Left cardiac atrium (tissue), 4 donors: Measurements from ENCODE around the gene SND1. TPM values are rescaled to one million over a fixed set of nuclear protein-coding genes. Genes with fewer than 3 reads are reported as not detected.

Experiments used
- ATAC-seq, 2 donors: fragments of 200-7000 bp; cut with Tn5 transposase; one replicate each; pipeline ENCODE4 v1.9.1; 2020; ENCODE audit warnings: mild to moderate bottlenecking in 2 of 2, moderate library complexity in 2 of 2
- DNase-seq: peaks from one replicate; pipeline ENCODE4 v3.0.0-alpha.2; 2020
- intact Hi-C, 2 donors: fragments of 100-400 bp; cut with DNase I; formaldehyde crosslinking; loops; one replicate each; pipeline versions ENCODE4 v1.14.1 to v1.15.1; 2022 to 2023
- long read RNA-seq: library from polyadenylated mRNA; unstranded; transcript quantifications from one replicate; pipeline ENCODE4 v2.0.0, GENCODE V29; 2021
- total RNA-seq, 2 donors: library from RNA; stranded (reverse); fragmentation: NEBNext Ultra II Directional; extraction: Animal tissue kit (Norgen Biotek cat#: 25700); gene quantifications; one replicate each; pipeline ENCODE4 v1.2.1, GENCODE V29; 2021
- donor health status: DM: no; HTN: yes; CAD: no.
- donor health status: DM: no; HTN: yes; CAD: no; lungs with severe emphysema.
- donor health status: DM: yes; HTN: yes; CAD: no.
- donor health status: Dilated cardiomyopathy.

SND1 gene
- 100 to 1,000 TPM in 1 of 2 donors, 10 to 100 TPM in 1; 91.8 to 111 TPM for total RNA-seq
- long read RNA-seq, transcript SND1-201 (24 exons, 3,476 nt): major isoform, 109 of 174 reads
- long read RNA-seq, partial matches to known transcripts: 56 of 174 reads
- long read RNA-seq, other reads (novel, unspliced or antisense): 8 of 174 reads

DNA sequence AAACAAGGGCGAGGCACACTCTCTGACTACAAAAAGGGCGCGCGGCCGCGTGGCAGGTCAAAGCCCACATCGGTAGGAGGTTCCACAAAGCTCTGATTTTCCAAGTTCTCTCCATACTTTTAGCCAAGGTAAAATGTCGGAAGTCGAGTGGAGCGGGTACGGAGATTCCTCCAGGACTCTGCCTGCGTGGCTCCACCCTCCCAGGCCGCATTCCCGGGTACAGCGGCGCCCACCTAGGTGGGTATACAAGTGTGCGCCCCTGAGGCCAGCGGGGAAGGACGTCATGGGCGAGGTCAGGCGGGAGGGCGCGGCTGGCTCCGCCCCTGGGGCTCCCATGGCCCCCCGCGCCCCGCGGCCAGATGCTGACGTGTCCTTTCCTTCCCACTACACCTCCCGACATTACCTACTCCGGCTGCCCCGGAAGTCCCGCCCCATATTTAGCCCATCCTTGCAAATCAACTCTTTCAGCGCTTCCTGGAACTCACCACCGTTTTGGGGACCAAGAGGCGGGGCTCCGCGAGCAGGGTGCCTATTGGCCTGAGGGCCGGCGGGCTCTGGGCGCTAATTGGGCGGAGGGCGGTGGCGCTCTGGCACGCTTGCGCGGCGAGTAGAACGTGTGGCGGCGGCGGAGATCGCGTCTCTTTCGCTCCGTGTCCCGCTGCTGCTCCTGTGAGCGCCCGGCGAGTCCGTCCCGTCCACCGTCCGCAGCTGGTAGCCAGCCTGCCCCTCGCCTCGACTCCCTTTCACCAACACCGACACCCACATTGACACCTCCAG is at the start of gene SND1:
Gene SND1, plus strand, starts transcription at position 639 of the 777 bp plus-strand sequence. CDS start 180 bp downstream, outside the sequence.
- ATAC-seq (peak; percentile 98), DNase-seq (peak; percentile 100)
- intact Hi-C loops: loop anchor here in 1 of 2 donors (5.0 kb wide), 1 partner anchor 64 kb away; the partner anchor contains the start of genes ARF5 and GCC1

- ATAC-seq (no peak), DNase-seq (no peak)
- intact Hi-C loops: no loop called here
Measured at GRCh38 chr7:127608446-127608845, 43.5 kb upstream of the SND1 start.

GRCh38 chr7:127609297-127609696 is 42.7 kb upstream of the SND1 start:
- intact Hi-C loops: no loop called here
- no peak for ATAC-seq
- no peak for DNase-seq

GRCh38 chr7:127612263-127612662 is 39.7 kb upstream of the SND1 start:
- no peak for ATAC-seq
- DNase-seq: no peak
- intact Hi-C loops: no loop called here

- DNase-seq (no peak), ATAC-seq (no peak)
- intact Hi-C loops: no loop called here
Measured at GRCh38 chr7:127616724-127617123, 35.3 kb upstream of the SND1 start.

GRCh38 chr7:127618042-127618441 is 34.0 kb upstream of the SND1 start, which contains the start of gene PAX4:
Gene PAX4, minus strand, starts transcription at chr7:127618142. Its CDS starts 2,214 bp downstream, at chr7:127615928.
- intact Hi-C loops: no loop called here
- DNase-seq: no peak
- ATAC-seq: no peak

GRCh38 chr7:127618775-127619174 is 33.2 kb upstream of the SND1 start:
- ATAC-seq (no peak), DNase-seq (no peak)
- intact Hi-C loops: no loop called here

DNA sequence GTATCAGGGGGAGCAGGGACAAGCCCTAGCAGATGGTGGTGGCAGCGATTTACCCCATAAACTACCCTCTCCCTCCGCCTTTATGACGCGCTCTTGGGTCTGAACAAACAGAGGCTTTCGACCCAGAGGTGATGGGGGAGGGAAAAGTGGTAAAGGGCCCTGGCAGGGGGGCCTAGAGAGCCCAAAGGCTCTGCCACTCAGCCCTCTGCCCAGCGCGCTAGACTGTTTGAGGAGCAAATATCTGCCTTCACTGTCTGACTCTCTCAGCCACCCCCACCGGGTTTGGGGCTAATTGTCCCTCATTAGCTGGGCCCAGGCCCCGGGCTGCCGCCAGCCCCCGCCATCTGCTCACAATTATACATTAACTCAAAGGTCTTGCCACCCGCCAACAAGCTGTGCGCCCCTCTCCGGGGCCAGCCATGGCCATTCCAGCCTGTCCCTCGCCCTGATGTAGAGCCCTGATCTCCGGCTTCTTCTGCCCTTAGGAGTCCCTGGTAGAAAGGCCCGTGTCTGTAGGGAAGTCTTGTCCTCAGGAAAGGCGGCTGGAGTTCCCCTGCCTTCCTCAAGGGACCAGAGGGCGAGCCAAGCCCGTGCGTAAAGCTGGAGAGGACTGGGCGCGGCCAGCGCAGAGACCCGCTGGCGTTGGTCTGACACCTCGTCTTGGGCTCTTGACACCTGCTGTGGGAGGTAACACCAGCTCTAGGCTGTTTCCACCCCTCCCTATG is 32.2 kb upstream of the SND1 start:
- intact Hi-C loops: no loop called here
- no peak for ATAC-seq
- no peak for DNase-seq

DNA sequence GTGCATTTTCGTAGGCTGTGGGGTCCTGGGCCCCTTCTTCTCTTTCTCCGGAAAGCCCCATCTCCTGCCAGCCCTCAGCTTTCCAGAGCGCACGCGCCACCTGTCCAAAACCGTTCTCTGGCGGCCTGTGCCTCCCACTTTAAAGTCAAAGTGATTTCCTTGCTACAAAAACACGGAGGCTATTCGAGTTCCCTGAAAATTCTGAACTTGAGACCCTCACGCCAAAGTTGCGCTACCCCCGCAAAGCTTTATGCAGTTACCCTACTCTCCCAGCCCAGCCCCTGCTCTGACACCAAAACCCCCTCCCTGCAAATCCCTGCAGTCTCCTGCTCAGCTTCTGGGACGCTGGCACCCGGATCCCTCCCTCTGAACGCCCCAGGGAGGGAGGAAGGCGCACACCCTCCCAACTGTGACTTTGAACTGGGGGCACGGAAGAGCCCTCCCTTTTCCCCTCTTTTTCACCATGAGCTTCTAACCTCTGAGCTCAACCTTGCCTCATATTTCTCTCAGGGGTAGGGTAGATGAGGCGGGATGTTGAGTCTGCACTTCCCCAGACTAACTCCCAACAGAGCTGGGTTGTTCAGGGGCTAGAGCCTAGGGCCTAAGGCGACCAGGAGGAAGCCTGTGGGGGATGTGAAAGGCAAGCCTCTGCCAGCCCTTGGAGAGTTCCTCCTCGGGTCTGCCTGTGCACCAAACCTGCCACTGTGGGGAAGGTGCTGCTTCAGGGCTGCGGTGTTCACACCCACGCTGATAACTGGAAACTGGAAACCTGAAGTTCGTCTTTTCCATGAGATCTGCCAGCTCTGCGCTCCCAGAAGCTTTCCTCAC is 31.4 kb upstream of the SND1 start:
- DNase-seq (no peak), ATAC-seq (no peak)
- intact Hi-C loops: no loop called here

DNA sequence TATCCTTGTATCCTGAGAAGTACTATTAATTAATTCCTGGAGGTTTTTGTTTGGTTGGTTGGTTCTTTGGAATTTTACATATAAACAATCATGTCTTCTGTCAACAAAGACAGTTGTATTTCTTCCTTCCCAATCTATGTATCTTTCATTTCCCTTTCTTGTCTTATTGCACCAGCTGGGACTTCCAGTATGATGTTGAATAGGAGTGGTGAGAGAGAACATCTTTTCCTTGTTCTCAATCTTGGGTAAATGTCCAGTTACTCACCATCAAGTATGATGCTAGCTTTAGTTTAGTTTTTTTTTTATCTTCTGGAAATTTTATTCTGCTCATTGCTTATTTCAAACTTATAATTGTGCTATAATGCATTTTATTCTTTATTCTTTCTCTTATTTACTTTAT is 26.7 kb upstream of the SND1 start:
- intact Hi-C loops: no loop called here
- no peak for ATAC-seq
- DNase-seq: no peak

- DNase-seq: no peak
- ATAC-seq: no peak
- intact Hi-C loops: no loop called here
Measured at GRCh38 chr7:127628445-127628844, 23.5 kb upstream of the SND1 start.

GRCh38 chr7:127629268-127629854 is 22.6 kb upstream of the SND1 start:
- DNase-seq (no peak), ATAC-seq (peak in 1 of 2 donors; percentile 36)
- intact Hi-C loops: no loop called here

DNA sequence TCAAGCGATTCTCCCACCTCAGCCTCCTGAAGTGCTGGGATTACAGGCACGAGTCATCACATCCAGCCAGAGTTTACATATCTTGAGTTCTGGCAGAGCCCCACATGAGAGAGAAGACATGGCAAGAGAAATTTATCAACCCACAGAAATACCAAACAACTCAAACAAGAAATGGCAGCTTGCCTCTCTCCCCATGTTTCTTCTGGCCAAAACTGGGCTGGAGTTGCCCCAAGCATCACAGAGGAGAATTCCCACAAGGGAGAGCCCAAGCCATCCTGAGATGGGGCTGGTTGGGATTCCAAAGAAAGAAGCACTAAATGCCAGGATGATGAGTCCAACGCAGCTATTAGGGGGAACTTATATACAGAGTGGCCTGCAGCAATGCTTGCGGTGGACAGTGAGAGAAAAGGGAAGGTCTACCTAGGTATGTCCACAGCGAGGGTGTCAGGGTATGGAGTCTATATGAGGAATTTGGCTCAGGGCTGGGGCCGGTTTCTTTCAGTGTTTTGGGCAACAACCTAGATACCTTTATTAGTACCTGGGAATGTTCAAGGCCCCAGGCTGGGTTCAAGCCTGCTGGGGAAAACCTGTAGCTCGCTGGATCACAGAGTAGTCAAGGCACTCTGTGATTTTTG is 19.6 kb upstream of the SND1 start:
- DNase-seq: no peak
- ATAC-seq: peak in 1 of 2 donors; percentile 27
- intact Hi-C loops: no loop called here

DNA sequence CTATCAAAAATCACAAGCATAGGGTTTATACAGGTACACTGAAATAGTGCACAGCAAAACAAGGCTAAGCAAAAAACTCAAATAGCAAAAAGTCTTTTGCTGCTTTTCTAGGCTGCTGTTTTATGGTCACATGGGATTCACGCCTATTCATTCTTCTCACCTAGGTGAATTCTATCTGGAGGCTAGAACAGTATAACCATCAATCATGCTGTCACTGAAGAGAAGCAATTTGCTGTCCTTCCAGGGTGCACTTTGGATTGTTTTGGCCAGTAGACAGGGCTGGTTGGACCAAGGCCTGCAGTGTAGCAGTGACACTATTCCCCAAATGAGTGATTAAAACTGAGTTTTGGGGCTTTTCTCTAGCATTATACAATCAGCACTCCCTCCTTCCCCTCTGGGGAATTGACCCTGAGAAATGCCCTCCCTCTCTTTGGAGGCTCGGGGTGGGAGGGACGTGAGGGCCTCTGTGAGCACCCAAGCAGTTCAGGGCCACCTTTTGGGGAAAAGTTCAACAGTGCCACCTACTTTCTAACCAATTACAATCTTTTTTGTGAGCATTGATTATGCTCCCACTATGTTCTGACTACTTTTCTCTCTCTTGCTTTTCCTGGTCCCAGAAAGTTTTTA is 16.2 kb upstream of the SND1 start:
- DNase-seq (no peak), ATAC-seq (no peak)
- intact Hi-C loops: no loop called here

DNA sequence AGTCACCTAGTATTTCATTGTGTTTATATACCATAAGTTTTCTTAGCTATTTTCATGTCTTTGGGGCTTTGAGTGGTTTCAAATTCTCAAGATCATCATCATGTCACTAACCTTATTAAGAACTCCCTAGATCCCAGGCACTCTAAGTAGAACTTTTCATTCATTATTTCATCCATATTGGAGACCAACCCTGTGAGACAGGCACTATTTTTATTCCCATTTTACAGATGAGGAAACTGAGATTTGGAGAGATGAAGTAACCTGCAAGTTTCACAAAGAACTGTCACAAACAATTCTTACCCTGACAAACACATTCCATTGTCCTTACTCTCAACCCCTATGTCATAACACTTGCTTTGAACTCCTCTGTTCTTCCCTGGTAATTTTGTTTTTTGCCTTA is 13.8 kb upstream of the SND1 start:
- no peak for DNase-seq
- intact Hi-C loops: no loop called here
- ATAC-seq: no peak

GRCh38 chr7:127644484-127644883 is 7.5 kb upstream of the SND1 start:
- intact Hi-C loops: no loop called here
- no peak for ATAC-seq
- DNase-seq: no peak

- intact Hi-C loops: no loop called here
- ATAC-seq: no peak
Measured at GRCh38 chr7:127647636-127648035, 4.4 kb upstream of the SND1 start.

DNA sequence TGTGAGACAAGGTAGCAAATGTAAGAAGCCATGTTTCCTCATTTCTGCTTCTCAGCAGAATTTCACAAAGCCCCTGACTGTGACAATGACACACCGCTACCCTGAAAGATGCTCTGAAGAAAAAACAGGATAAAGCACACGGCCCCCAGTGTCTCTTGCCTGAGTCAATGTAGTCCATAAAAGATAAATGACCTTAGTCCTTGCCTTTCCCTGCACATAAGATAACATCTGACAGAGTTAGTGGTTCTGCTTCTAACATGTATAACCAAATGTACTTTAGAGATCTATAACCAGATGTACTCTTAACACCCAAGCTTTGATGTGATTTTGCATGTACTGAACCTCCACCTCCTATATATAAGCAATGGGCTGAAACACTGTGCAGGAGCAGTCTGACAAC is 3.0 kb upstream of the SND1 start:
- intact Hi-C loops: no loop called here
- no peak for ATAC-seq
- no peak for DNase-seq

More at GRCh38 chr7:127647636-127648035, 4.4 kb upstream of the SND1 start:
- no peak for DNase-seq
